ENCODE results near the gene CFAP20DC. TPM values are rescaled to one million over a fixed set of nuclear protein-coding genes. Genes with fewer than 3 reads are reported as not detected.

The CFAP20DC gene
- total and polyA plus RNA-seq, 10 of the 15 experiments (the other 5 are each of a cell fraction or from before 2014, with no cell fraction given): 0.53 to 11.6 (median 2.0) TPM

GRCh38 chr3:59017617-59017984, 32.2 kb downstream of the CFAP20DC start:
- in situ Hi-C loops (cut with MboI) (no loop called here), intact Hi-C loops (cut with micrococcal nuclease; ENCODE audit: unreplicated experiment) (no loop called here)
- FAIRE-seq (no peak), ATAC-seq (no peak), DNase-seq (ENCODE audit: low read depth, low spot score) (no peak)
- no peaks in the 10 kb centered on the region for H3K9me3 ChIP-seq (replicated peaks; ENCODE audit: control insufficient read depth, insufficient read depth, low read length)
- TF ChIP-seq SREBF1 (IDR thresholded peaks at IDR 0.05; ENCODE audit: low read length): no peak
- TF ChIP-seq ZNF207 (IDR thresholded peaks at IDR 0.05; ENCODE audit: borderline replicate concordance): no peak
- TF ChIP-seq ZBED1 (IDR thresholded peaks at IDR 0.05; ENCODE audit: borderline replicate concordance): no peak
- TF ChIP-seq CUX1 (IDR thresholded peaks at IDR 0.05; ENCODE audit: insufficient replicate concordance, low read depth, low read length): no peak
- TF ChIP-seq ASH2L (IDR thresholded peaks at IDR 0.05; ENCODE audit: borderline replicate concordance, low read depth): no peak
- TF ChIP-seq POLR2AphosphoS5 (IDR thresholded peaks at IDR 0.05; ENCODE audit: low read length): no peak
- TF ChIP-seq IRF4 (IDR thresholded peaks at IDR 0.05; ENCODE audit: low read depth, low read length): no peak
- no peak for TF ChIP-seq YY1 (IDR thresholded peaks at IDR 0.05; ENCODE audit: low read depth, low read length)
- TF ChIP-seq PAX8 (IDR thresholded peaks at IDR 0.05): no peak
- TF ChIP-seq SREBF2 (IDR thresholded peaks at IDR 0.05; ENCODE audit: low read length): no peak
- no peak for TF ChIP-seq RUNX3 (IDR thresholded peaks at IDR 0.05; ENCODE audit: low read length)
- no peak for TF ChIP-seq MYC (IDR thresholded peaks at IDR 0.05; ENCODE audit: insufficient read depth, insufficient read length, insufficient replicate concordance, low read length, severe bottlenecking)
- no peak for TF ChIP-seq TARDBP (IDR thresholded peaks at IDR 0.05; ENCODE audit: borderline replicate concordance)
- no peak for TF ChIP-seq SKIL (IDR thresholded peaks at IDR 0.05; ENCODE audit: low read depth, poor library complexity, severe bottlenecking)
- no peak for TF ChIP-seq E2F8 (IDR thresholded peaks at IDR 0.05; ENCODE audit: low read depth, partially characterized antibody)
- no peak overlapping the region for H3K9ac ChIP-seq (ENCODE audit: control insufficient read depth, insufficient read depth, low read length)
- POLR2A ChIA-PET: interaction anchor here (0.6 kb wide), 1 partner anchor 22 kb away, joined by 3 read pairs; no protein-coding TSS in a partner anchor
- no peaks in the 10 kb centered on the region for H3K79me2 ChIP-seq (ENCODE audit: control insufficient read depth, insufficient read depth, low read length)
- no peak overlapping the region for H3K4me3 ChIP-seq
- H3K27me3 ChIP-seq (replicated peaks in 1 of 2; ENCODE audit: control insufficient read depth in 2 of 2, insufficient read depth in 2 of 2, low read length in 1 of 2): no peaks in the 10 kb centered on the region
- no peak overlapping the region for H3K27ac ChIP-seq (ENCODE audit: control insufficient read depth, insufficient read depth)
- BruUV-seq (replicated peaks): no TSS peak
- RAD21 ChIA-PET (ENCODE audit: unreplicated experiment): no interaction called here
- no peak overlapping the region for H3K4me2 ChIP-seq (ENCODE audit: control insufficient read depth, insufficient read depth)
- no peaks in the 10 kb centered on the region for H4K20me1 ChIP-seq (ENCODE audit: control insufficient read depth, insufficient read depth)
- no peak overlapping the region for H2AFZ ChIP-seq (ENCODE audit: control insufficient read depth, low read depth, low read length)
- 3% methylated on average over 2 of the region's 2 CpGs for WGBS (ENCODE audit: insufficient coverage, insufficient replicate concordance, low lambda C conversion rate, missing lambda C conversion rate)
- SMC1A ChIA-PET (ENCODE audit: uncharacterized antibody, unreplicated experiment): interaction anchor here (0.9 to 2.7 kb wide), 4 partner anchors 10 to 194 kb away, joined by 3 to 16 read pairs (median 4); no protein-coding TSS in a partner anchor
- CTCF ChIA-PET: interaction anchor here (0.6 to 1.8 kb wide), 4 partner anchors 17 to 193 kb away, joined by 3 to 5 read pairs (median 4); no protein-coding TSS in a partner anchor
- no peaks in the 10 kb centered on the region for H3K4me1 ChIP-seq (ENCODE audit: control insufficient read depth, insufficient read depth, low read length)
- no peaks in the 10 kb centered on the region for H3K36me3 ChIP-seq (ENCODE audit: control insufficient read depth in 2 of 2, insufficient read depth in 2 of 2, low read length in 1 of 2)
